Measurements from ENCODE around the gene RFX2. TPM values are rescaled to one million over a fixed set of nuclear protein-coding genes. Genes with fewer than 3 reads are reported as not detected.

RFX2 gene
- total and polyA plus RNA-seq, 9 donors: 5.2 to 17.6 (median 9.4) TPM

DNA sequence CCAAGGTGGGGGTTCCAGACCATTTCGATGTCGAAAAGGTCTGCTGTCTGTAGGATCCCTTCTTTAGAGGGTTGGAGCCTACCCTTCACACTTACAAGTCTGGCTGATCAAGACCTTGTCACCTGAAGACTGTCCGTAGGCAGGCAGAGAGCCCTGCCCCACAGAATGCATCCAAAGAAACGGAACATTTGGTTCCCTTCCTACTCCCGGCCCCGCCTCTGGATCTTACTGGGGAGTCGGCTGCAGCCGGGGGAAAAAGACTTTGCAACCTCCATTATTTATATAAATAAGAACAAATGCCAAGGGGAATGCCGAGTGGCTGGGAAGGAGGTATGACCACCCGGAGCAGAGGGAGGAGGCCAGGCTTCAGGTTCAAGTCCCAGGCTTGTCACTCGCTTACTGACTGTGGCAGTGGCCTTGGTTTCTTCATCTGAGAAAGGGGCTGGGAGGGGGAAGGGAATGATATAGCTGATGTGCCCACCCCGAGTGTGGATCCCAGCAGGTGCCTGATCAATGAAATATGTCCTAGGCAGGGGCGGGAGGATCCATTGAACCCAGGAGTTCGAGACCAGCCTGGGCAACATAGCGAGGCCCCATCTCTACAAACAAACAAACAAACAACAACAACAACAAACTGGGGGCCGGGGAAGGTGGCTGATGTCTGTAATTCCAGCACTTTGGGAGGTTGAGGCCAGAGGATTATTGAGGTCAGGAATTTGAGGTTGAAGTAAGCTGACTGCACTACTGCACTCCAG, 48.7 kb downstream of the RFX2 start:
- no peak for DNase-seq
- Histone ChIP-seq H3K27me3 (ENCODE audit: control insufficient read depth, insufficient read depth, low read length) (no peaks in the 10 kb centered on the region), H3K27ac (ENCODE audit: low read length) (peak overlapping the region; percentile 53), H3K9me3 (replicated peaks; ENCODE audit: control insufficient read depth, low read depth, low read length) (no peaks in the 10 kb centered on the region), H3K4me3 (ENCODE audit: low read length) (no peak overlapping the region), H3K4me1 (ENCODE audit: control insufficient read depth, insufficient read depth, low read length) (peaks cover 80% of the 10 kb centered on the region), H3K36me3 (ENCODE audit: control insufficient read depth, insufficient read depth, low read length) (no peaks in the 10 kb centered on the region)
- WGBS (ENCODE audit: insufficient coverage): 81% methylated on average over 7 of the region's 16 CpGs

DNA sequence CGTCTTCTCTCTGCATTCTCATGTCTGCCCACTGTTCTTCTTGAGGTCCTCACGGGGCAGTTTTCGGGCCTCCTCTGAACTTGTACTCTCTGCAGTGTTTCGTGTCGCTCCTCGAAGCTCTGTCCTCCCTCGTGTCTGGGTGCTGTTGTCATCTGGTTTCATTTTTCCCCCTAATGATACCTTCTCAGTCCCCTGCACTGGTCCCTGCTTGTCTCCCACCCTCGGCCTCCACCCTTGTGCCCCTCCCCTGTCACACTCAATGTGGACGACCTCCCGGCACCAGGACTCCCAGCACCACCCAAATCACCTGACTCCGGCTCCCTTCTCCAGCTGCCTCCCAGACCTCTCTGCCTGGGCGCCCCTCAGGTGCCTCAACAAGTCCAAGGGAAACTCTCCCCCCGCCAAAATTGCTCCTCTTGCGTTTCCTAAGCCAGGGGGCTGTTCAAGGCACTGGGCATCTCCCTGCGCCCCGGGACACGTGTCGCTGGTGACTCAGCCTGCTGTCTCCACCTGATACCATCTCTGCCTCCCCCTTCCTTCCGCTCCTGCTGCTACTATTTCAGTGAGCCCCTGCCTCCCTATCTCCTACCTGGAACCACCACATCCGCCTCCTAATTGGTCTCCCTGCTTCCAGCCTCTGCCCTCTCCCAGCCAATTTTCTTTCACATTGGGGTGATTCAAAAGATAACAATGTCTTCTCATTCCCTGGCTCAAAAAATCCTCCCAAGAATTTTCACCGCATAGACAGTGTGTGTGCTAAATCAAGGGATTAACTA, 49.5 kb downstream of the RFX2 start:
- Histone ChIP-seq H3K27ac (ENCODE audit: low read length) (no peak overlapping the region), H3K4me3 (ENCODE audit: low read length) (no peak overlapping the region), H3K4me1 (ENCODE audit: control insufficient read depth, insufficient read depth, low read length) (peaks cover 77% of the 10 kb centered on the region), H3K9me3 (replicated peaks; ENCODE audit: control insufficient read depth, low read depth, low read length) (no peaks in the 10 kb centered on the region), H3K36me3 (ENCODE audit: control insufficient read depth, insufficient read depth, low read length) (no peaks in the 10 kb centered on the region), H3K27me3 (ENCODE audit: control insufficient read depth, insufficient read depth, low read length) (no peaks in the 10 kb centered on the region)
- WGBS (ENCODE audit: insufficient coverage): 79% methylated on average over 19 of the region's 21 CpGs
- no peak for DNase-seq

DNA sequence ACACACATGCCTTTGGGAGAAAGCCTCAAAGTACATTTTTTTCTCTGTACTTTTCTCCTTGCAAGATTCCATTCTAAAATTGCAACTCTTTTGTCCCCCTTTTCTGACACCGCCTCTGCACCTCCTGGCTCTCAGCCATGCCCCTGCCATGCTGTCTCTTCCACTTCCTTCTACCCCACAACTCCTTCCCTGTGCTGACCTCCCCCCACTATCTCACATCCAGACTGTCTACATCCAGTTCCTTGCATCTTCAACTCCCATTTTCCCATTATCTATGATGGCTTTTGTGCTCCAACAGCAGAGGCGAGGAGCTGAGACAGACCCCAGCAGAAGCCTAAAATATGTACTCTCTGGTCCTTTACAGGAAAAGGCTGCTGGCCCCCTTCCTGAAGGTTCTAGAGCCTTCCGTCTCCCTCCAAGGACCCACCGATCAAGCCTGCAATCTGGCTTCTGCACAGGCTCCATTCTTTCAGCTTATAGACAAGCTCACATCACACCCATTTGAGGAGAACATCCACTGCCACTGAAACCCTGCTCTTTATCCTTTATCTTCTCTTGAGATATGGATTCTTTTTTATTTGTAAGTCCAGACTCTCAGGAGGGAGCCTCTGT, 50.2 kb downstream of the RFX2 start:
- H3K4me1 ChIP-seq (ENCODE audit: control insufficient read depth, insufficient read depth, low read length): peaks cover 72% of the 10 kb centered on the region

DNA sequence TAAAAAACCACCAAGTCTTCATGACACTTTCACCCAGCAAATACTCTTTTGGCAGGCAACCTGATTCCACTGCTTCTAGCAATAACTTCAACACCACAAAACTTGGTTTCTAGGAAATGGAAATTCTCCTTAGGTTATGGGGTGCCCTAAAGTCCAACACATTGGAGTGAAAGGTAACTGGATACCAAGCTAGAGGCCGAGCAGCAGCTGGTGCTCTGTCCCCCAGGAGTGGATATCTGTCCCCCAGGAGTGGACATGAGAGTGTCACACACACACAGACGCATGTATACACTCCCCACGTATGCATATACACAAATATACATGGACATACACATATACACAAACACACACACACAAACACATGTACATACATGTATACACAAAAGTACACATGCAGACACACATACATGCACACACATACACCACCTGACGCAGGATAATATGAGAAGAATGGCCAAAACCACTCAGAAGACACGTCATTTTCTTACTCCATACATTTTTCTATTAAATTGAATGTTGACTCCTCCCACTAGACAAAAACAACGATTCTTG, 50.8 kb downstream of the RFX2 start:
- no peaks in the 10 kb centered on the region for H3K27me3 ChIP-seq (ENCODE audit: control insufficient read depth, insufficient read depth, low read length)
- no peak for DNase-seq
- WGBS (ENCODE audit: insufficient coverage): 84% methylated on average over 3 of the region's 6 CpGs
- no peaks in the 10 kb centered on the region for H3K36me3 ChIP-seq (ENCODE audit: control insufficient read depth, insufficient read depth, low read length)
- H3K9me3 ChIP-seq (replicated peaks; ENCODE audit: control insufficient read depth, low read depth, low read length): no peaks in the 10 kb centered on the region
- H3K4me3 ChIP-seq (ENCODE audit: low read length): no peak overlapping the region
- peaks cover 71% of the 10 kb centered on the region for H3K4me1 ChIP-seq (ENCODE audit: control insufficient read depth, insufficient read depth, low read length)
- no peak overlapping the region for H3K27ac ChIP-seq (ENCODE audit: low read length)

More for the DNA sequence above, 50.2 kb downstream of the RFX2 start:
- no peaks in the 10 kb centered on the region for H3K9me3 ChIP-seq (replicated peaks; ENCODE audit: control insufficient read depth, low read depth, low read length)
- no peaks in the 10 kb centered on the region for H3K27me3 ChIP-seq (ENCODE audit: control insufficient read depth, insufficient read depth, low read length)
- no peaks in the 10 kb centered on the region for H3K36me3 ChIP-seq (ENCODE audit: control insufficient read depth, insufficient read depth, low read length)
- H3K27ac ChIP-seq (ENCODE audit: low read length): no peak overlapping the region
- no peak for DNase-seq
- H3K4me3 ChIP-seq (ENCODE audit: low read length): no peak overlapping the region
- 81% methylated on average over 4 of the region's 4 CpGs for WGBS (ENCODE audit: insufficient coverage)

DNA sequence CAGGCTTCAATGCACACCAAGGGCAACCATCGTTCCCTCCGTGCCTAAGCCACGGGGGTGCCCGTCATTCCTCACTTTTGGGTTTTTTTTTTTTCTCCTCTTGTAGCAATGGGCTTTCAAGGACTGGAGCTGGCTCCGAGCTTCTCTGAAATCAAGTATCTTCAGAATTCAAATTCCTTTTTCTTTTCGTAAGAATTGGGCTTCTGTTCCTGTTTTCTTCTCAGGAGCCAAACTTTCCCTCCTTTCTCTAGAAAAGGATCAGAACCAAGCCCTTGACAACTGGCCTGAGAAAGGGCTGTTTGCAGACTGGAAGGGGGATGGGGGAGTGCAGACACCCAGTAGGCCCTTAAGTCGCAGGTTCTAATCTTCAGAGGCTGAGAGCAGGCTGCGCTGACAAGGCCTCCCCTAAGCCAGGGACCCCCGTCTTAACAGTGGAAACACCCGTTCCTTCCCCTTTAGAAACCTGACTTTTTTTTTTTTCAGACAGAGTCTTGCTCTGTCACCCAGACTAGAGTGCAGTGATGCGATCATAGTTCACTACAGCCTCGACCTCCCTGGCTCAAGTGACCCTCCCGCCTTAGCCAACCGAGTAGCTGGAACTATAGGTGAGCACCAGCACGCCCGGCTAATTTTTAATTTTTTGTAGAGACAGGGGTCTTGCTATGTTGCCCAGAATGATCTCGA, 51.6 kb downstream of the RFX2 start:
- H3K36me3 ChIP-seq (ENCODE audit: control insufficient read depth, insufficient read depth, low read length): no peaks in the 10 kb centered on the region
- peaks cover 63% of the 10 kb centered on the region for H3K4me1 ChIP-seq (ENCODE audit: control insufficient read depth, insufficient read depth, low read length)
- no peaks in the 10 kb centered on the region for H3K27me3 ChIP-seq (ENCODE audit: control insufficient read depth, insufficient read depth, low read length)
- 61% methylated on average over 10 of the region's 17 CpGs for WGBS (ENCODE audit: insufficient coverage)
- H3K4me3 ChIP-seq (ENCODE audit: low read length): no peak overlapping the region
- no peaks in the 10 kb centered on the region for H3K9me3 ChIP-seq (replicated peaks; ENCODE audit: control insufficient read depth, low read depth, low read length)
- peak; percentile 69 for DNase-seq
- H3K27ac ChIP-seq (ENCODE audit: low read length): peak overlapping the region; percentile 96

DNA sequence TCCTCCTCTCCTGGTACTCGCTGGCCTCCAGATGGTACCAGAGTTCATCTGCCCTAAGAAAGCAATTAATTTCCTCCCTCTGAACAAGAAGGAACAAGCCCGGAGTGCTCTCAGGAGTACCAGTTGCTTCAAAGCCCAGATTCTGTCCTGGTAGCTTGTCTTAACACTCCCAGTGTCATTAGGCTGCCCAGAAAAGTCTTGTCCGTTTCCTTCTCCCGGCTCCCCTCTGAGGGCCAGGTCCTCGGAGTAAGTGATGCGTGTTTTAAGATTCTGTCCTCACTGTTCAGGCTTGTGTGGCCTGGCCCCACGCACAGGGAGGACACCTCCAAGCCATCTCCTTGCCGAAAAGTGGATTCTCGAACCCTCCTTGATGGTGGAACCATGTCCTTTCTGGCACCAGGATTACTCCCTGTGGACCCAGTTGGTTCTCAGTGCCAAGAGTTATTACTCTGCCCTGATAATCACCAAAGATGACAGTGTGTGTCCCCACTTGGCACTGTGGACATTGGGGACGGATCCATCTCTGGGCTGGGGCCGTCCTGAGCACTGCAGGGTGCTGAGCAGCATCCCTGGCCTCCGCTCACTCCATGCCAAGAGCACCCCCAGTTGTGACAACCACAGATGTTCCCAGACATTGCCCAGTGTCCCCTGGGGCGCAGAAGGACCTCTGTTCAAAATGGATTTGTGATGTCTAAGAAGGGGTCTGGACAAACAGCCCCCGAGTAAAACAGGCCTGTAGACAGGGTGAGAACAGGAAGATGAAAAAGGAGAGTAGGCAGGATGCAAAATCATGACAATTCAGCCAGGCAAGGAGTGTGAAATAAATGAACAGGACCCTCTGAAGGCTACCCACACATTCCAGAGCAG, 52.4 kb downstream of the RFX2 start:
- 73% methylated on average over 12 of the region's 14 CpGs for WGBS (ENCODE audit: insufficient coverage)
- Histone ChIP-seq H3K9me3 (replicated peaks; ENCODE audit: control insufficient read depth, low read depth, low read length) (no peaks in the 10 kb centered on the region), H3K27me3 (ENCODE audit: control insufficient read depth, insufficient read depth, low read length) (no peaks in the 10 kb centered on the region), H3K36me3 (ENCODE audit: control insufficient read depth, insufficient read depth, low read length) (no peaks in the 10 kb centered on the region), H3K4me1 (ENCODE audit: control insufficient read depth, insufficient read depth, low read length) (peaks cover 56% of the 10 kb centered on the region), H3K4me3 (ENCODE audit: low read length) (no peak overlapping the region), H3K27ac (ENCODE audit: low read length) (peak overlapping the region; percentile 96)
- DNase-seq: no peak

DNA sequence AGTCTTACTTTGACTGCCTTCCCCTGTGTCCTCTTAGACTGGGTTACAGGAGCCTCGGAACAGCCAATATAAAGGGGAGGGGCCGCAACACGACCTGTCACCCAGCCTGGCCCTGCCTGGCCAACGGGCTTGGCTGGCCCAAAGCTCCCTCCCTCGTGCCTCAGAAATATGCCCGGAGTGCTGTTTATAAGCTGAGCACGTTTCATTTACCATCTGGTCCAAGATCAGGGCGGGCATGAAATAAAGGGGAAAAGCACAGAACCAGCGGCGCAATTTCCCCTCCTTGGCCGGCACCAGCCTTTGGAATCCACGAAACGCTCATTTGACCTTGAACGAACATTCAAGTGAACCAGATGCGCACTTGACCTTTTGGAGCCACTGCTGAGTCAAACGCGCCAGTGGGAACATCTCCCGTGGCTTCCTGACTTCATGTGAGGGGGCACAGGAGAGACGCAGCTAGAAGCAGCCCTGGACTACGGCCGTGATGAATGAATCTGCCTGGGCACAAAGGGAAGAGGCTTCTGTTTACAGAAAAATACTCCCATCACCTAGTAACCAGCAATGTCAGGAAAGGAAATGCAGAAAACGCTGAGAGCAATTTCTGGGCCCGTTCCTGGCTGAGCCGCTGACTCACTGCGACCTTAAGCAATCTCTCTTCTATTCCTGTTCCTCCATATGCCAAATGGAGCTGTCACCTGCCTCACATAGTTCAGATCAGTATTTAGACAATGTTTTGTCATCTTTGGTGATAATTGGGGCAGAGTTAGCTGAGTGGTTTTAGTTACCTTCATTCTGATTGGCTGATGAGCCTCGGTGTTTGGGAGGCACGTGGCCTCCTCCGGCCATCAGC, 53.3 kb downstream of the RFX2 start:
- H3K27ac ChIP-seq (ENCODE audit: low read length): peak overlapping the region; percentile 96
- H3K4me1 ChIP-seq (ENCODE audit: control insufficient read depth, insufficient read depth, low read length): peaks cover 48% of the 10 kb centered on the region
- 29% methylated on average over 24 of the region's 28 CpGs for WGBS (ENCODE audit: insufficient coverage)
- no peaks in the 10 kb centered on the region for H3K36me3 ChIP-seq (ENCODE audit: control insufficient read depth, insufficient read depth, low read length)
- H3K9me3 ChIP-seq (replicated peaks; ENCODE audit: control insufficient read depth, low read depth, low read length): no peaks in the 10 kb centered on the region
- peak; percentile 97 for DNase-seq
- no peak overlapping the region for H3K4me3 ChIP-seq (ENCODE audit: low read length)
- H3K27me3 ChIP-seq (ENCODE audit: control insufficient read depth, insufficient read depth, low read length): no peaks in the 10 kb centered on the region

DNA sequence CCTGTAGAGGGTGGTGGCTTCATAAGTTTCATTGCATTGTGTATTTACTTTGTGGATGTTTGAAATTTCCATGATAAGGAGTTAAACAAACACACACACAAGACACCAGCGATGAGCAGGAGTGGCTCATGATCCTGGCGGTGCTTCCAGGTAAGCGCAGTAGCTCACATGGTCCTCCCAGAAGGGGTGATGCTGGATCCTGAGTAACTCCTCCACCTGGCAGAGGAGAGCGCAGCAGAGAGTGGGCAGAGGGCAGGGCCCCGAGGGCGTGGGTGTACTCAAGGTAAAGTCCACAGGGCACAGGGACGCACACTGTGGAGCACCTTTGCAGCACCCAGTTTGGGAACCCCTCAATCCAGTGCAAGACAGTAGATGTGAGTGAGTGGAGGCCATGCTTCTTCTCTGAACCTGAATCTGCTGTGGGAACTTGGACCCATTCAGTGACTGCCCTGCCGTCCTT, 54.0 kb downstream of the RFX2 start:
- no peak overlapping the region for H3K4me3 ChIP-seq (ENCODE audit: low read length)
- DNase-seq: no peak
- peaks cover 40% of the 10 kb centered on the region for H3K4me1 ChIP-seq (ENCODE audit: control insufficient read depth, insufficient read depth, low read length)
- peak overlapping the region; percentile 96 for H3K27ac ChIP-seq (ENCODE audit: low read length)
- H3K27me3 ChIP-seq (ENCODE audit: control insufficient read depth, insufficient read depth, low read length): no peaks in the 10 kb centered on the region
- 88% methylated on average over 5 of the region's 8 CpGs for WGBS (ENCODE audit: insufficient coverage)
- H3K9me3 ChIP-seq (replicated peaks; ENCODE audit: control insufficient read depth, low read depth, low read length): no peaks in the 10 kb centered on the region
- no peaks in the 10 kb centered on the region for H3K36me3 ChIP-seq (ENCODE audit: control insufficient read depth, insufficient read depth, low read length)
